Measurements from ENCODE around the gene TANK. TPM values are rescaled to one million over a fixed set of nuclear protein-coding genes. Genes with fewer than 3 reads are reported as not detected.
A peak's percentile ranks its signal among the peaks of the same experiment; 100 is the strongest.
"Not testable (repeated sequence)": the region's sequence is repeated elsewhere in the genome, so short reads cannot be mapped to it uniquely, and the experiment has no call there.

Gene TANK
- total and polyA plus RNA-seq, 4 experiments from 2014 or later: 76.3 to 91.2 (median 88.4) TPM

GRCh38 chr2:161239326-161240109 is 79.3 kb downstream of the TANK start:
- Histone ChIP-seq H3K4me1 (ENCODE audit: insufficient read depth, low read length) (peaks cover 52% of the 10 kb centered on the region), H3K9me3 (ENCODE audit: control insufficient read depth in 1 of 2, low read length in 2 of 2) (no peaks in the 10 kb centered on the region), H3K27ac (ENCODE audit: low read depth, low read length) (no peak overlapping the region), H3K27me3 (ENCODE audit: insufficient read depth, low read length) (no peaks in the 10 kb centered on the region), H3K4me3 (ENCODE audit: low read length in 2 of 2) (no peak overlapping the region), H3K36me3 (ENCODE audit: insufficient read depth, low read length) (peaks cover 3% of the 10 kb centered on the region)
- CTCF ChIA-PET (ENCODE audit: partially characterized antibody): interaction anchor here (0.7 to 1.5 kb wide), 4 partner anchors 9 to 36 kb away, joined by 3 to 5 read pairs (median 4); no protein-coding TSS in a partner anchor
- Mint-ChIP-seq H3K4me1 (peaks cover 35 to 74% (median 50%) of the 10 kb centered on the region in 4 donors), H3K9me3 (no peaks in the 10 kb centered on the region), H3K36me3 (peaks cover 3 to 11% of the 10 kb centered on the region in 2 donors), H3K4me3 (peak overlapping the region; percentile 54 to 84 (median 67)), H3K27me3 (no peaks in the 10 kb centered on the region), H3K27ac (peak overlapping the region in 6 of 7 donors; percentile 26 to 84 (median 56))
- DNase-seq: peak in 1 of 5 donors; percentile 38
- POLR2A ChIA-PET (ENCODE audit: partially characterized antibody): interaction anchor here (0.8 to 1.3 kb wide), 4 partner anchors 9 to 811 kb away, joined by 3 to 4 read pairs (median 3); partner anchors contain the start of gene PSMD14
- intact Hi-C loops (cut with micrococcal nuclease): loop anchor here (5.0 kb wide), 2 partner anchors 68 to 773 kb away; partner anchors contain the start of gene PSMD14

DNA sequence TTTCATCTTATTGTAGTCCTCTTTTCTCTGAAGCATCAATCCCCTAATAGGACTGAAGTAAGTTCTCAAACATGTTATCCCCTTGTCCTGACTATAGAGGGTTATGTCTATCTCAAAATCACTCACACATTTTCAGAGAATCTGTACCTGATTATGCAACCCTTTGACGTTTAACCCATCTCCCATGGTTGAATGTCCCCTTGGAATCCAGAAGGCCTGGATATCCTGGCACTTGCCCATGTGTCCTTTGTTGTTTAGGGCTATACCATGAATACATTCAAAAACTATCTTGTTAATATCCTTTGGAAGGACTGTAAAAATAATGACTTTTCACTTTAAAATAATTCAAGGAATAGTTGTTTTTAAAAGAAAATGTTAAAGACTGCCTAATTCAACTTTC is 81.7 kb downstream of the TANK start:
- no peak for DNase-seq
- CTCF ChIA-PET (ENCODE audit: partially characterized antibody): interaction anchor here (1.2 to 2.3 kb wide), 3 partner anchors 9 to 32 kb away, joined by 3 to 10 read pairs (median 4); no protein-coding TSS in a partner anchor
- Histone ChIP-seq H3K27ac (ENCODE audit: low read depth, low read length) (no peak overlapping the region), H3K4me1 (ENCODE audit: insufficient read depth, low read length) (peaks cover 54% of the 10 kb centered on the region), H3K36me3 (ENCODE audit: insufficient read depth, low read length) (no peaks in the 10 kb centered on the region), H3K9me3 (ENCODE audit: control insufficient read depth in 1 of 2, low read length in 2 of 2) (no peaks in the 10 kb centered on the region), H3K4me3 (ENCODE audit: low read length in 2 of 2) (no peak overlapping the region), H3K27me3 (ENCODE audit: insufficient read depth, low read length) (no peaks in the 10 kb centered on the region)
- peak overlapping the region in 1 of 8 donors; percentile 35 for H3K4me3 Mint-ChIP-seq
- intact Hi-C loops (cut with micrococcal nuclease): no loop called here
- H3K4me1 Mint-ChIP-seq: peaks cover 37 to 86% (median 62%) of the 10 kb centered on the region in 4 donors
- H3K27me3 Mint-ChIP-seq: no peaks in the 10 kb centered on the region
- H3K9me3 Mint-ChIP-seq: no peaks in the 10 kb centered on the region
- POLR2A ChIA-PET (ENCODE audit: partially characterized antibody): interaction anchor here (2.3 kb wide), 1 partner anchor 10 kb away, joined by 9 read pairs; no protein-coding TSS in a partner anchor
- peak overlapping the region; percentile 44 to 98 (median 84) for H3K27ac Mint-ChIP-seq
- peaks cover 0 to 7% of the 10 kb centered on the region in 2 donors for H3K36me3 Mint-ChIP-seq

DNA sequence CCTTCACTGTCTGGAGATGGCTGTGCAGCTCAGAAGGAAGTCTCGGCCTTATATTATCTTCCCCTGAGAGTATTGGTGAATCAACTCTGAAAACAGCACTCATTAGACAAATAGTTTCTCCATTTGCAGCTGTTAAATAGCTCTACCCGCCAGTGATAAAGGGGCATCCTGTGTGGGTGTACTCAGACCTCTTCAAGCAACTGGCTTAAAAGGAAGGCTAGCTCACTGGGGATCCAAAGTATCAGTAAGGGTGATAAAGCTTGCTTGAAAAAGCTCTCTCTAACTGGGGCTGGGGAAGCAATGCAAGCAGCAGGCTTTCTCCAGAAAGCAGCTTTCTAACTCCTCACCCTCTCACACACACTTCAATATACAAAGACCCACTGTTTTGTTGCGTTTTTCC is 83.1 kb downstream of the TANK start:
- peak overlapping the region; percentile 17 to 94 (median 90) for H3K4me3 Mint-ChIP-seq

GRCh38 chr2:161243905-161244304 is 83.7 kb downstream of the TANK start:
- peak overlapping the region; percentile 33 to 36 for H3K4me3 ChIP-seq (ENCODE audit: low read length in 2 of 2)
- CTCF ChIA-PET (ENCODE audit: partially characterized antibody): interaction anchor here (0.9 to 2.2 kb wide), 7 partner anchors 10 to 30 kb away, joined by 3 to 17 read pairs (median 5); no protein-coding TSS in a partner anchor
- DNase-seq: peak in 2 of 5 donors; percentile 11 to 44
- no peaks in the 10 kb centered on the region for H3K9me3 Mint-ChIP-seq
- peak overlapping the region; percentile 84 to 96 (median 90) for H3K4me3 Mint-ChIP-seq
- no peaks in the 10 kb centered on the region for H3K27me3 Mint-ChIP-seq
- H3K4me1 ChIP-seq (ENCODE audit: insufficient read depth, low read length): peaks cover 46% of the 10 kb centered on the region
- peaks cover 39 to 73% (median 61%) of the 10 kb centered on the region in 4 donors for H3K4me1 Mint-ChIP-seq
- peak overlapping the region; percentile 84 to 98 (median 96) for H3K27ac Mint-ChIP-seq
- H3K27ac ChIP-seq (ENCODE audit: low read depth, low read length): peak overlapping the region; percentile 78
- no peaks in the 10 kb centered on the region for H3K9me3 ChIP-seq (ENCODE audit: control insufficient read depth in 1 of 2, low read length in 2 of 2)
- intact Hi-C loops (cut with micrococcal nuclease): loop anchor here (1.0 to 2.0 kb wide), 2 partner anchors 21 to 83 kb away; partner anchors contain the start of gene TANK
- H3K27me3 ChIP-seq (ENCODE audit: insufficient read depth, low read length): no peaks in the 10 kb centered on the region
- no peaks in the 10 kb centered on the region for H3K36me3 ChIP-seq (ENCODE audit: insufficient read depth, low read length)
- POLR2A ChIA-PET (ENCODE audit: partially characterized antibody): interaction anchor here (0.6 to 2.5 kb wide), 7 partner anchors 9 to 638 kb away, joined by 3 to 8 read pairs (median 4); partner anchors contain the start of gene TANK
- peaks cover 0 to 5% of the 10 kb centered on the region in 2 donors for H3K36me3 Mint-ChIP-seq

More for the DNA sequence above, 83.1 kb downstream of the TANK start:
- Mint-ChIP-seq H3K9me3 (no peaks in the 10 kb centered on the region), H3K4me1 (peaks cover 41 to 78% (median 63%) of the 10 kb centered on the region in 4 donors), H3K27me3 (no peaks in the 10 kb centered on the region), H3K27ac (peak overlapping the region; percentile 84 to 98 (median 91)), H3K36me3 (peaks cover 0 to 5% of the 10 kb centered on the region in 2 donors)
- Histone ChIP-seq H3K36me3 (ENCODE audit: insufficient read depth, low read length) (no peaks in the 10 kb centered on the region), H3K27ac (ENCODE audit: low read depth, low read length) (peak overlapping the region; percentile 78), H3K4me1 (ENCODE audit: insufficient read depth, low read length) (peaks cover 46% of the 10 kb centered on the region), H3K4me3 (ENCODE audit: low read length in 2 of 2) (peak overlapping the region in 1 of 2 donors; percentile 36), H3K27me3 (ENCODE audit: insufficient read depth, low read length) (no peaks in the 10 kb centered on the region), H3K9me3 (ENCODE audit: control insufficient read depth in 1 of 2, low read length in 2 of 2) (no peaks in the 10 kb centered on the region)
- DNase-seq: peak in 3 of 5 donors; percentile 9 to 16 (median 10)
- CTCF ChIA-PET (ENCODE audit: partially characterized antibody): interaction anchor here (1.0 to 2.3 kb wide), 6 partner anchors 8 to 30 kb away, joined by 4 to 17 read pairs (median 6); no protein-coding TSS in a partner anchor
- intact Hi-C loops (cut with micrococcal nuclease): no loop called here
- POLR2A ChIA-PET (ENCODE audit: partially characterized antibody): interaction anchor here (0.8 to 2.5 kb wide), 3 partner anchors 11 to 104 kb away, joined by 3 to 6 read pairs (median 4); no protein-coding TSS in a partner anchor

DNA sequence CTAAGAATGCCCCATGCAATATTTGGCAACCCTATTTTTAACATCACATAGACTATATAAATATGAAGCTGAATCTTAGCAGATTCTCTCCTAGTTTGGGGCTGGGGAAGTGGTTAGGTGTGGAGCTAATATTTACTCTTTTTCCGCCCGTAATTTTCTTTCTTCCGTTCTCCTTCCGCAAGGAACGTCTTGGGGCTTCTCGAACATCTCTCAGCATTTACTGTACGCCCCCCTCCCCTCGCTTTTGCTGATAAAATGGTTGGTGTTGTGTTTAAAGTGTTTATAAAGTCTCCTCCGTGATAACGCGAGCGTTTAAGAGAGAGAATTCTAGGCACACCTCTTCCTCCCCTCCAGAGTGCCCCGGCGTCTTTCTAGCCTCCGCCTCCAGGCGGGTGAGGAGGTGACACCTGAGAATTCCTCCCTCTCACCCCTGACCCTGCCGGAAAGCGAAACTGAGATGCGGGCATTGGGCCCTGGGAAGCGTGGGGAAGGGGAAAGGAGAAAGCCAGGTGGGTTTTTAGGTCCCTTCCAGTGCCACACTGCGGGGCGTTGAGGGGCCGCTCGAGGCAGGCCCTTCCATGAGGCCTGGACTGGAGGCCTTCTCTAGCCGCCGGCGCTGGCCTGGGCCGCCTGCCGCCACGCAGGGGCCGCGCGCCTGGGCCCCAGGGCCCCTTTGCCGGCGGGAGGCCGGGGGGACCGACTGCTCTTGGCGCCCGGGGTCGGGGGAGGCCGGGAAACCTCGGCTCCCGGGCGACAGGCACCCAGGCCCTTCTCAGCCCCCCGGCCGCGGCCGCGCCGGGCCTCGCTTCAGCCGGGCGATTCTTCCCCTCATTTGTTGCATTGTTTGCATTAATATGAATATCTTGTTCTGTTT is 84.4 kb downstream of the TANK start:
- H3K27ac Mint-ChIP-seq: peak overlapping the region; percentile 84 to 99 (median 98)
- H3K9me3 Mint-ChIP-seq: not testable (repeated sequence)
- POLR2A ChIA-PET (ENCODE audit: partially characterized antibody): interaction anchor here (0.6 to 2.5 kb wide), 8 partner anchors 10 to 639 kb away, joined by 3 to 8 read pairs (median 4); partner anchors contain the start of gene TANK

GRCh38 chr2:161245261-161245553 is 85.0 kb downstream of the TANK start:
- CTCF ChIA-PET (ENCODE audit: partially characterized antibody): interaction anchor here (0.8 to 1.4 kb wide), 2 partner anchors 25 to 63 kb away, joined by 3 read pairs; partner anchors contain the start of gene PSMD14
- Mint-ChIP-seq H3K9me3 (no peaks in the 10 kb centered on the region), H3K4me3 (peak overlapping the region; percentile 88 to 97 (median 95)), H3K27me3 (no peaks in the 10 kb centered on the region), H3K4me1 (peaks cover 39 to 79% (median 60%) of the 10 kb centered on the region in 4 donors), H3K27ac (peak overlapping the region; percentile 84 to 99 (median 98)), H3K36me3 (peaks cover 0 to 5% of the 10 kb centered on the region in 2 donors)
- no peaks in the 10 kb centered on the region for H3K36me3 ChIP-seq (ENCODE audit: insufficient read depth, low read length)
- POLR2A ChIA-PET (ENCODE audit: partially characterized antibody): interaction anchor here (1.3 to 2.1 kb wide), 3 partner anchors 20 to 85 kb away, joined by 3 to 8 read pairs (median 7); partner anchors contain the start of gene TANK
- H3K4me1 ChIP-seq (ENCODE audit: insufficient read depth, low read length): peaks cover 46% of the 10 kb centered on the region
- peak overlapping the region; percentile 78 for H3K27ac ChIP-seq (ENCODE audit: low read depth, low read length)
- no peak for DNase-seq
- intact Hi-C loops (cut with micrococcal nuclease): loop anchor here (2.0 kb wide), 1 partner anchor 84 kb away; the partner anchor contains the start of gene TANK
- H3K9me3 ChIP-seq (ENCODE audit: control insufficient read depth in 1 of 2, low read length in 2 of 2): no peaks in the 10 kb centered on the region
- no peaks in the 10 kb centered on the region for H3K27me3 ChIP-seq (ENCODE audit: insufficient read depth, low read length)
- peak overlapping the region in 1 of 2 donors; percentile 36 for H3K4me3 ChIP-seq (ENCODE audit: low read length in 2 of 2)

More for the DNA sequence above, 84.4 kb downstream of the TANK start:
- Histone ChIP-seq H3K27ac (ENCODE audit: low read depth, low read length) (peak overlapping the region; percentile 78), H3K4me3 (ENCODE audit: low read length in 2 of 2) (peak overlapping the region; percentile 33 to 36), H3K4me1 (ENCODE audit: insufficient read depth, low read length) (peaks cover 46% of the 10 kb centered on the region)
- intact Hi-C loops (cut with micrococcal nuclease): loop anchor here (1.0 to 2.0 kb wide), 2 partner anchors 21 to 84 kb away; partner anchors contain the start of gene TANK
- not testable (repeated sequence) for H3K36me3 ChIP-seq (ENCODE audit: insufficient read depth, low read length); H3K27me3 Mint-ChIP-seq; H3K36me3 Mint-ChIP-seq; H3K27me3 ChIP-seq (ENCODE audit: insufficient read depth, low read length); H3K9me3 ChIP-seq (ENCODE audit: control insufficient read depth in 1 of 2, low read length in 2 of 2)
- DNase-seq: peak; percentile 78 to 89 (median 85)
- Mint-ChIP-seq H3K4me1 (peaks cover 39 to 79% (median 63%) of the 10 kb centered on the region in 4 donors), H3K4me3 (peak overlapping the region; percentile 88 to 97 (median 95))
- CTCF ChIA-PET (ENCODE audit: partially characterized antibody): interaction anchor here (0.8 to 2.2 kb wide), 5 partner anchors 11 to 63 kb away, joined by 3 to 17 read pairs (median 3); partner anchors contain the start of gene PSMD14

Measured in CD4-positive, alpha-beta memory T cell (primary cell).